ENCODE measurements around the gene SCN3B. TPM values are rescaled to one million over a fixed set of nuclear protein-coding genes. Genes with fewer than 3 reads are reported as not detected.

SCN3B gene
- total and polyA plus RNA-seq, 9 of the 15 experiments (the other 6 are each of a cell fraction or from before 2014, with no cell fraction given) = 0.01 to 0.15 (median 0.04) TPM; not detected in 6

- TF ChIP-seq REST (IDR thresholded peaks at IDR 0.05; ENCODE audit: borderline replicate concordance) (peak; percentile 61; the same call in 1 of the 2 replicates), REST (CRISPR knock-in tag; IDR thresholded peaks at IDR 0.05; ENCODE audit: low read depth) (no peak), TCF7L2 (IDR thresholded peaks at IDR 0.05; ENCODE audit: low read depth, low read length) (no peak), ZNF134 (CRISPR knock-in tag; conservative IDR thresholded peaks at IDR 0.05) (no peak), E2F5 (CRISPR knock-in tag; IDR thresholded peaks at IDR 0.05) (no peak), MXD1 (CRISPR knock-in tag; IDR thresholded peaks at IDR 0.05; ENCODE audit: borderline replicate concordance, poor library complexity, severe bottlenecking) (no peak), ZNF318 (IDR thresholded peaks at IDR 0.05; ENCODE audit: borderline replicate concordance in 1 of 2, low read depth in 1 of 2) (no peak), GTF2E2 (tag; IDR thresholded peaks at IDR 0.05) (no peak)
Observed at GRCh38 chr11:123640677-123641494, 13.5 kb downstream of the SCN3B start (continued).
